ENCODE measurements around the gene TUBA8.
"Not testable (repeated sequence)": the region's sequence is repeated elsewhere in the genome, so short reads cannot be mapped to it uniquely, and the experiment has no call there.

Gene TUBA8

GRCh38 chr22:18121954-18122554 lies 11.4 kb downstream of the TUBA8 start:
- H3K36me3 ChIP-seq (ENCODE audit: control insufficient read depth in 1 of 2, insufficient read depth in 2 of 2, low read length in 2 of 2): peaks cover 7 to 13% of the 10 kb centered on the region in 2 donors
- H3K27ac ChIP-seq (ENCODE audit: low read depth, low read length): no peak overlapping the region
- H3K9ac ChIP-seq (ENCODE audit: low read depth in 1 of 2, low read length in 2 of 2): no peak overlapping the region

GRCh38 chr22:18123476-18124025 lies 12.9 kb downstream of the TUBA8 start:
- not testable (repeated sequence) for H3K9ac ChIP-seq (ENCODE audit: low read depth in 1 of 2, low read length in 2 of 2); H3K9me3 ChIP-seq (ENCODE audit: control insufficient read depth in 1 of 2, low read length in 2 of 2); H3K4me3 ChIP-seq (ENCODE audit: low read depth in 1 of 2, low read length in 2 of 2); H3K27ac ChIP-seq (ENCODE audit: low read depth, low read length); H3K27me3 ChIP-seq (ENCODE audit: control insufficient read depth in 1 of 2, insufficient read depth in 2 of 2, low read length in 2 of 2); H3K4me1 ChIP-seq (ENCODE audit: control insufficient read depth in 1 of 2, insufficient read depth in 2 of 2, low read length in 2 of 2)
- peaks cover 8 to 15% of the 10 kb centered on the region in 2 donors for H3K36me3 ChIP-seq (ENCODE audit: control insufficient read depth in 1 of 2, insufficient read depth in 2 of 2, low read length in 2 of 2)

More at GRCh38 chr22:18121954-18122554, 11.4 kb downstream of the TUBA8 start:
- Histone ChIP-seq H3K4me1 (ENCODE audit: control insufficient read depth in 1 of 2, insufficient read depth in 2 of 2, low read length in 2 of 2) (no peaks in the 10 kb centered on the region), H3K9me3 (ENCODE audit: control insufficient read depth in 1 of 2, low read length in 2 of 2) (no peaks in the 10 kb centered on the region), H3K4me3 (ENCODE audit: low read depth in 1 of 2, low read length in 2 of 2) (no peak overlapping the region), H3K27me3 (ENCODE audit: control insufficient read depth in 1 of 2, insufficient read depth in 2 of 2, low read length in 2 of 2) (no peaks in the 10 kb centered on the region)

GRCh38 chr22:18126606-18127005 lies 16.0 kb downstream of the TUBA8 start:
- H3K9ac ChIP-seq (ENCODE audit: low read depth in 1 of 2, low read length in 2 of 2): no peak overlapping the region
- no peak overlapping the region for H3K4me3 ChIP-seq (ENCODE audit: low read depth in 1 of 2, low read length in 2 of 2)
- H3K4me1 ChIP-seq (ENCODE audit: control insufficient read depth in 1 of 2, insufficient read depth in 2 of 2, low read length in 2 of 2): no peaks in the 10 kb centered on the region
- H3K36me3 ChIP-seq (ENCODE audit: control insufficient read depth in 1 of 2, insufficient read depth in 2 of 2, low read length in 2 of 2): peaks cover 8 to 15% of the 10 kb centered on the region in 2 donors
- H3K27ac ChIP-seq (ENCODE audit: low read depth, low read length): no peak overlapping the region
- H3K27me3 ChIP-seq (ENCODE audit: control insufficient read depth in 1 of 2, insufficient read depth in 2 of 2, low read length in 2 of 2): no peaks in the 10 kb centered on the region
- H3K9me3 ChIP-seq (ENCODE audit: control insufficient read depth in 1 of 2, low read length in 2 of 2): no peaks in the 10 kb centered on the region

- H3K9me3 ChIP-seq (ENCODE audit: control insufficient read depth in 1 of 2, low read length in 2 of 2): no peaks in the 10 kb centered on the region
Observed at GRCh38 chr22:18130018-18130417, 19.4 kb downstream of the TUBA8 start.

GRCh38 chr22:18130699-18131429 lies 20.3 kb downstream of the TUBA8 start:
- H3K27ac ChIP-seq (ENCODE audit: low read depth, low read length): no peak overlapping the region
- H3K9ac ChIP-seq (ENCODE audit: low read depth in 1 of 2, low read length in 2 of 2): no peak overlapping the region
- H3K4me3 ChIP-seq (ENCODE audit: low read depth in 1 of 2, low read length in 2 of 2): no peak overlapping the region
- H3K4me1 ChIP-seq (ENCODE audit: control insufficient read depth in 1 of 2, insufficient read depth in 2 of 2, low read length in 2 of 2): no peaks in the 10 kb centered on the region
- H3K9me3 ChIP-seq (ENCODE audit: control insufficient read depth in 1 of 2, low read length in 2 of 2): no peaks in the 10 kb centered on the region
- H3K36me3 ChIP-seq (ENCODE audit: control insufficient read depth in 1 of 2, insufficient read depth in 2 of 2, low read length in 2 of 2): peaks cover 9 to 11% of the 10 kb centered on the region in 2 donors
- H3K27me3 ChIP-seq (ENCODE audit: control insufficient read depth in 1 of 2, insufficient read depth in 2 of 2, low read length in 2 of 2): no peaks in the 10 kb centered on the region

More at GRCh38 chr22:18130018-18130417, 19.4 kb downstream of the TUBA8 start:
- H3K36me3 ChIP-seq (ENCODE audit: control insufficient read depth in 1 of 2, insufficient read depth in 2 of 2, low read length in 2 of 2): peaks cover 9 to 11% of the 10 kb centered on the region in 2 donors
- H3K27ac ChIP-seq (ENCODE audit: low read depth, low read length): no peak overlapping the region
- no peak overlapping the region for H3K4me3 ChIP-seq (ENCODE audit: low read depth in 1 of 2, low read length in 2 of 2)
- no peaks in the 10 kb centered on the region for H3K27me3 ChIP-seq (ENCODE audit: control insufficient read depth in 1 of 2, insufficient read depth in 2 of 2, low read length in 2 of 2)
- no peaks in the 10 kb centered on the region for H3K4me1 ChIP-seq (ENCODE audit: control insufficient read depth in 1 of 2, insufficient read depth in 2 of 2, low read length in 2 of 2)
- no peak overlapping the region for H3K9ac ChIP-seq (ENCODE audit: low read depth in 1 of 2, low read length in 2 of 2)

GRCh38 chr22:18133452-18133851 lies 22.8 kb downstream of the TUBA8 start:
- H3K27ac ChIP-seq (ENCODE audit: low read depth, low read length): no peak overlapping the region
- H3K9ac ChIP-seq (ENCODE audit: low read depth in 1 of 2, low read length in 2 of 2): no peak overlapping the region
- no peaks in the 10 kb centered on the region for H3K9me3 ChIP-seq (ENCODE audit: control insufficient read depth in 1 of 2, low read length in 2 of 2)
- no peaks in the 10 kb centered on the region for H3K27me3 ChIP-seq (ENCODE audit: control insufficient read depth in 1 of 2, insufficient read depth in 2 of 2, low read length in 2 of 2)
- peaks cover 0 to 3% of the 10 kb centered on the region in 2 donors for H3K36me3 ChIP-seq (ENCODE audit: control insufficient read depth in 1 of 2, insufficient read depth in 2 of 2, low read length in 2 of 2)
- H3K4me1 ChIP-seq (ENCODE audit: control insufficient read depth in 1 of 2, insufficient read depth in 2 of 2, low read length in 2 of 2): no peaks in the 10 kb centered on the region
- H3K4me3 ChIP-seq (ENCODE audit: low read depth in 1 of 2, low read length in 2 of 2): no peak overlapping the region

GRCh38 chr22:18136563-18137320 lies 26.1 kb downstream of the TUBA8 start:
- Histone ChIP-seq H3K27me3 (ENCODE audit: control insufficient read depth in 1 of 2, insufficient read depth in 2 of 2, low read length in 2 of 2) (no peaks in the 10 kb centered on the region), H3K9me3 (ENCODE audit: control insufficient read depth in 1 of 2, low read length in 2 of 2) (no peaks in the 10 kb centered on the region), H3K4me3 (ENCODE audit: low read depth in 1 of 2, low read length in 2 of 2) (no peak overlapping the region)

GRCh38 chr22:18141004-18141403 lies 30.4 kb downstream of the TUBA8 start:
- H3K36me3 ChIP-seq (ENCODE audit: control insufficient read depth in 1 of 2, insufficient read depth in 2 of 2, low read length in 2 of 2); H3K4me3 ChIP-seq (ENCODE audit: low read depth in 1 of 2, low read length in 2 of 2); H3K27me3 ChIP-seq (ENCODE audit: control insufficient read depth in 1 of 2, insufficient read depth in 2 of 2, low read length in 2 of 2); H3K27ac ChIP-seq (ENCODE audit: low read depth, low read length); H3K9ac ChIP-seq (ENCODE audit: low read depth in 1 of 2, low read length in 2 of 2); H3K4me1 ChIP-seq (ENCODE audit: control insufficient read depth in 1 of 2, insufficient read depth in 2 of 2, low read length in 2 of 2); H3K9me3 ChIP-seq (ENCODE audit: control insufficient read depth in 1 of 2, low read length in 2 of 2): not testable (repeated sequence)

More at GRCh38 chr22:18136563-18137320, 26.1 kb downstream of the TUBA8 start:
- H3K9ac ChIP-seq (ENCODE audit: low read depth in 1 of 2, low read length in 2 of 2): no peak overlapping the region
- no peaks in the 10 kb centered on the region for H3K4me1 ChIP-seq (ENCODE audit: control insufficient read depth in 1 of 2, insufficient read depth in 2 of 2, low read length in 2 of 2)
- H3K36me3 ChIP-seq (ENCODE audit: control insufficient read depth in 1 of 2, insufficient read depth in 2 of 2, low read length in 2 of 2): peaks cover 0 to 3% of the 10 kb centered on the region in 2 donors
- H3K27ac ChIP-seq (ENCODE audit: low read depth, low read length): no peak overlapping the region

GRCh38 chr22:18144105-18144504 lies 33.5 kb downstream of the TUBA8 start:
- H3K27me3 ChIP-seq (ENCODE audit: control insufficient read depth in 1 of 2, insufficient read depth in 2 of 2, low read length in 2 of 2): no peaks in the 10 kb centered on the region
- no peaks in the 10 kb centered on the region for H3K36me3 ChIP-seq (ENCODE audit: control insufficient read depth in 1 of 2, insufficient read depth in 2 of 2, low read length in 2 of 2)
- no peak overlapping the region for H3K4me3 ChIP-seq (ENCODE audit: low read depth in 1 of 2, low read length in 2 of 2)
- no peak overlapping the region for H3K9ac ChIP-seq (ENCODE audit: low read depth in 1 of 2, low read length in 2 of 2)
- no peaks in the 10 kb centered on the region for H3K9me3 ChIP-seq (ENCODE audit: control insufficient read depth in 1 of 2, low read length in 2 of 2)
- H3K27ac ChIP-seq (ENCODE audit: low read depth, low read length): no peak overlapping the region
- H3K4me1 ChIP-seq (ENCODE audit: control insufficient read depth in 1 of 2, insufficient read depth in 2 of 2, low read length in 2 of 2): peaks cover 3 to 8% of the 10 kb centered on the region in 2 donors
